ENCODE results near the gene C1QTNF12. TPM values are rescaled to one million over a fixed set of nuclear protein-coding genes. Genes with fewer than 3 reads are reported as not detected.

Gene C1QTNF12
- total RNA-seq, 1 donor from 2014 or later, result 1.3 TPM

- no peaks in the 10 kb centered on the region for H3K27me3 ChIP-seq (ENCODE audit: control insufficient read depth, insufficient read depth, low read length)
- H3K36me3 ChIP-seq (ENCODE audit: control insufficient read depth, insufficient read depth, low read length), result no peaks in the 10 kb centered on the region
- DNase-seq (ENCODE audit: low read depth) (no peak), FAIRE-seq (no peak)
- no peak for TF ChIP-seq CTCF (IDR thresholded peaks at IDR 0.05; ENCODE audit: insufficient read depth, low read length, severe bottlenecking)
- H3K4me3 ChIP-seq (ENCODE audit: low read depth, low read length), result no peak overlapping the region
Observed at GRCh38 chr1:1245817-1246576, 525 bp downstream of the C1QTNF12 start.

- Histone ChIP-seq H3K36me3 (ENCODE audit: control insufficient read depth, insufficient read depth, low read length) (no peaks in the 10 kb centered on the region), H3K27me3 (ENCODE audit: control insufficient read depth, insufficient read depth, low read length) (no peaks in the 10 kb centered on the region), H3K4me3 (ENCODE audit: low read depth, low read length) (no peak overlapping the region)
- TF ChIP-seq CTCF (IDR thresholded peaks at IDR 0.05; ENCODE audit: insufficient read depth, low read length, severe bottlenecking), result no peak
- DNase-seq (ENCODE audit: low read depth) (no peak), FAIRE-seq (no peak)
Observed at GRCh38 chr1:1245178-1245816, 1.2 kb downstream of the C1QTNF12 start.

GRCh38 chr1:1244192-1244811 is 2.2 kb downstream of the C1QTNF12 start:
- Histone ChIP-seq H3K4me3 (ENCODE audit: low read depth, low read length) (no peak overlapping the region), H3K36me3 (ENCODE audit: control insufficient read depth, insufficient read depth, low read length) (no peaks in the 10 kb centered on the region), H3K27me3 (ENCODE audit: control insufficient read depth, insufficient read depth, low read length) (no peaks in the 10 kb centered on the region)
- TF ChIP-seq CTCF (IDR thresholded peaks at IDR 0.05; ENCODE audit: insufficient read depth, low read length, severe bottlenecking), result no peak
- no peak for FAIRE-seq
- no peak for DNase-seq (ENCODE audit: low read depth)

- TF ChIP-seq CTCF (IDR thresholded peaks at IDR 0.05; ENCODE audit: insufficient read depth, low read length, severe bottlenecking), result no peak
- H3K4me3 ChIP-seq (ENCODE audit: low read depth, low read length), result no peak overlapping the region
- H3K36me3 ChIP-seq (ENCODE audit: control insufficient read depth, insufficient read depth, low read length), result no peaks in the 10 kb centered on the region
- DNase-seq (ENCODE audit: low read depth) (no peak), FAIRE-seq (no peak)
- H3K27me3 ChIP-seq (ENCODE audit: control insufficient read depth, insufficient read depth, low read length), result no peaks in the 10 kb centered on the region
Observed at GRCh38 chr1:1243807-1244191, 2.7 kb downstream of the C1QTNF12 start.

GRCh38 chr1:1243266-1243660 is 3.3 kb downstream of the C1QTNF12 start:
- Histone ChIP-seq H3K36me3 (ENCODE audit: control insufficient read depth, insufficient read depth, low read length) (no peaks in the 10 kb centered on the region), H3K27me3 (ENCODE audit: control insufficient read depth, insufficient read depth, low read length) (no peaks in the 10 kb centered on the region), H3K4me3 (ENCODE audit: low read depth, low read length) (no peak overlapping the region)
- TF ChIP-seq CTCF (IDR thresholded peaks at IDR 0.05; ENCODE audit: insufficient read depth, low read length, severe bottlenecking), result no peak
- no peak for DNase-seq (ENCODE audit: low read depth)
- FAIRE-seq, result no peak

Data from bronchial epithelial cell (primary cell).